CD4-positive, alpha-beta T cell treated with Interleukin-1 beta for 1 hour (primary cell): ENCODE data around the gene PUM1.
A peak's percentile ranks its signal among the peaks of the same experiment; 100 is the strongest.
"Not testable (repeated sequence)": the region's sequence is repeated elsewhere in the genome, so short reads cannot be mapped to it uniquely, and the experiment has no call there.

ENCODE experiments used
- DNase-seq, 2 donors: peaks; one replicate each; pipeline ENCODE4 v3.0.0-alpha.2; 2020 to 2022

Gene PUM1

DNA sequence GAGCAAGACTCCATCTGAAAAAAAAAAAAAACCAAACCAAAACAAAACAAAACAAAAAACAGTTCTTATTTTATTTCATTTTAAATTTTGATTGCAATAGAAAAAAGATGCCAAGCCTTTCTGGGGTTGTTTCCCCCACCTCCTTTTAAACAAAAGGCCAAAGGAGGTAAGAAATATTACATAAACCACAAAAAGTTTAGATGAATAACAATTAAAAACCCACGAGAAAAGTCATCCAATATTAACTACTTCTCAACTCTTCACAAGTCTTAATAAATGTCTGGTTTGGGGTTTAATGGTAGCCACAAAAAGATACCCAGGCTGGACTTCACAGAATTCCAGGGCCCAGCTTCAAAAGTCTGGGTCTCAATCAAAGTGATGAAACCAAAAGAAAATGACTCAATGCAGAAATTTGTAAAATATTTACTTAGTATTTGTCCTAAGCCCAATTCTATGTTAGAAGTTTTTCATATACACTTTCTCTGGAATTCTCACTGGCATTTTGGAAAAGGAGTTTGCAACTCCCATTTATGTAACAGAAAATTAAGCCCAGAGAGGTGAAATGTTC, 110.0 kb downstream of the PUM1 start:
- no peak for DNase-seq

DNA sequence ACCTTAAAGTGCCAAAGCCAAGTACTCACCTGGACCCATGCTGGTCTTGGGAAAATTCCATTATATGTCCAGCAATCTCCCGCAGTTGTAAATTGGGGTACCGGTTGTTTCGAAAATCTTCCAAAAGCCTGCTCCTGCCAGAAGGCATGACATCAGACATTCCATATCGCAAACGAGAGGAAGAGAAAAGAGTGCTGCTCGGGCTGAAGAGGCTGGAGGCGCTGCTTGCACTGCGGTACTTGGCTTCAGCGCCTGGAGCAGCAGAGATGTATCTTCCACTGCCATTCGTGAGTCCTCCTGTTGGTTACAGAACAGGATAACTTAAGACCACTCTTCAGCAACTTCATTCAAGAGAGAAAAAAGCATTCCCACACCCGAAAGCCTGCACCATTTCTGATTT, 111.8 kb downstream of the PUM1 start:
- DNase-seq: no peak

DNA sequence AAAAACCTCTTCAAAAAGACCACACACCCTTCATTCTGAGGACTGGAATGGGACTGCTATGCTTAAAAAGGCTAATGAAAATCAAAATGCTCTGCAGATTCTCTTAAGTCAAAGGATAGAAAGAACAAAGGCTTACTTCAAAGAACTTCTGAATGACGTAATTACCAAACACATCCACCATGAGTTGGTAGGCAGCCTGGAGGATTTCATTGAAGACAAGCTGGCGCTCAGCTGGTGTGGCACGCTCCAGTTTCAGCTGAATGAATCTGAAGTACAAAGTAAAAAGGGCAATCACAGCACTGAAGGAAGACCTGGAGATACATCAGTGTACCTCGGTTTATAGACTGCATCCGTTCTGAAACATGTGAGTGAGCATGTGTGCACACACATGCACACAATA, 113.4 kb downstream of the PUM1 start:
- DNase-seq: no peak

DNA sequence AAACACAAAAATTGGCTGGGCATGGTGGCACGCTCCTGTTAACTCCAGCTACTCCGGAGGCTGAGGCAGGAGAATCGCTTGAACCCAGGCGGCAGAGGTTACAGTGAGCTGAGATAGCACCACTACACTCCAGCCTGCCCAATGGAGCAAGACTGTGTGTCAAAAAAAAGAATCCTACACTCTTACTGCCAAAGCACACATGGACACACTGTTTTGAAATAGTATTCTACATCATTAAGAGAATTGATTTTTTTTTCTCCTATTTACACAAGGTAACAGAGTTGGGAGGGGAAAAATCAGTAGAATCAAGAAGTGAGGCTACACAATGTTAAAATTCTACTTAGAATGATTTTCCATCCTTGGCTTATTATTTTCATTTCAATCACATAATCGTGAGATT, 114.8 kb downstream of the PUM1 start:
- no peak for DNase-seq

DNA sequence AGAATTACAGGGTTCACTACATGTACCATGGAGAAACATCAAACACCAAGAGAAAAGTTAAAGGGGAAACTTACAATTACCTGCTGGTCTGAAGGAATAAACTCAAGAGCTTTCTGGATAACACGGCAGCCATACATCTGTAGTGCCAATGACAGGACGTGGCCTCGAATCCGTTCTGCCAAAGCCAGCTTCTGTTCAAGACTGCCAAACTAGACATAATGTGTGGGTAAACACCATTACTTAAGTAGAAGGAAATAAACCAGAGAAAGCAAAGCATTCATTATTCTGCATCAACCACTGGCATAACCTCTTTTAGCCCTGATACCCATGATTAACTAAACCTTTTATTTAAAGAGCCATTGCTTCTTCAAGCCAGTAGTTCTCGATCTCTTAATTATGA, 115.5 kb downstream of the PUM1 start:
- DNase-seq: no peak

DNA sequence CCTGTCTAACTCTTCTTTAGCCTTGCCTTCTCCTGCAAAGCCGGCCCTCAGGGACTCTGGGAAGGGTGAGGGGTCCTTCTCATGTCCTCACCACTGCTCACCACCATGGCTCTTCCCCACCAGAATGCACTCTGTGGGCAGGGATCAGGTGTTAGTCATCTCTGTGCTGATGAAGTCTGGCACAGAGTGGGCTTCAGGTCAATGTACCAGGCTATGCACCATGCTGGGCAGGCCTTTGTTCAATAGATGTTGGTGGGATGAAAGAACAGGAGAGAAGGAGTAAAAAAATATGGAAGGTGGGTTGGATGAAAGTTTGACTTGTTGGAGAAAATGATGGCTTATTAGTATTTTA, 116.1 kb downstream of the PUM1 start:
- not testable (repeated sequence) for DNase-seq

DNA sequence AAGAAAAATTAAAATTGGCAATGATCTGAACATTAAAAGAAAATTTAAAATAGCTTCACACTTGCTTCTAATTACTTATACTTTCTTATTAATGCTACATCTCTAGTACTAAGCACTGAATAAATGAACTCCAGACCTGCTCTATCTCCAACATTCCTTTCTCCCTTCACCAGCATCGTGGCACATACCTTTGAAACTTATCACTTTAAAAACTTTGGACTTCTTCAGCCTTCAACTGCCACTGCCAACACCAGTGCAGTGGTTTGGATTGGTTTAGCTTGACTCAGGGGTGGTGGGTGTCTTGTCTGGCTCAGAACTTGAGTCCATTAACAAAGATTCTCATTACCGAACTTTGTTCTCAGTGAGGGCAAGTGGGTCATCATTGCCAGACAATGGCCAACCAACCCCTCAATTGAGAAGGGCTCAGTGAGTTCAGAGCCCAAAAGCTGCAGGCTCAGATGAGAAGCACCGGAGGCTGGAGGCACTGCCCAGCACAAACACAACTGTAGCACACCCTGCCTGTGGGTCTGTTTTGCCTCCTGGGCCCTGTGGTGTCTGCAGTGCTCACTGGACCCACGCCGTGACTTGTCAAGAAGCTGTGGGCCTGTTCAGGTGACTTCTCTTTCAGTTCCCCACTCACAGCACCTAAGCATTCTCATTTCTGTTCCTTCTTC, 116.6 kb downstream of the PUM1 start:
- not testable (repeated sequence) for DNase-seq

DNA sequence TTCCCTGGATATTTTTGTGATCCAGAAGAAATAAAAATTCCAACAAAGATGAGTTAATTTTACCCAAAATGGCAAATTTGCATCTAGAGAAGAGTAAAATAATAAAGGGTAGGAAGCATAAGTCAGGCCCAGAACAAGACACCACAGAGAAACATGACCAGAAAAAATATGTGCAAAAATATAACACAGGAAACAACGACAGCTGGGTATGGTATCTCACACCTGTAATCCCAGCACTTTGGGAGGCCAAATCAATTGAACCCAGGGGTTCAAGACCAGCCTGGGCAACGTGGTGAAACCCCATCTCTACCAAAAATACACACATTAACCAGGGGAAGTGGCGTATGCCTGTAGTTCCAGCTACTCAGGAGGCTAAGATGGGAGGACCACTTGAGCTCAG, 117.2 kb downstream of the PUM1 start:
- DNase-seq: no peak

DNA sequence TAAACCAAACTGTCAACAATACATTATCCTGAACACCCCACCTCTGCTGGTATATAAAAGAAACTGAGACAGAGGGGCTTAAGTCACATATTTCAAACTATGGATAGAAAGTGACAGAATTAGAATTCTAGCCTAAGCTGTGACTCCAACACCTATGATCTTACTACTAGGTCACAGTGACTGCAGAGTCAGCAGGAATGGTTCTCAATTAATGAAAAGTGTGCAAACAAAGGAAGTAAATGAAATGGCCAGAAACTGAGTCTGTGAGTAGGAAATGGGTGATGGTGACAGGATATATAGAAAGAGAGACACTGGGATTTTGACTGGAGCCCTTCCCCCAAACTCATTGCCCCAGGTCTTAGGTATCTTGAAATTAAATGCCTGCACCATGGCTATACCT, 118.3 kb downstream of the PUM1 start:
- no peak for DNase-seq

DNA sequence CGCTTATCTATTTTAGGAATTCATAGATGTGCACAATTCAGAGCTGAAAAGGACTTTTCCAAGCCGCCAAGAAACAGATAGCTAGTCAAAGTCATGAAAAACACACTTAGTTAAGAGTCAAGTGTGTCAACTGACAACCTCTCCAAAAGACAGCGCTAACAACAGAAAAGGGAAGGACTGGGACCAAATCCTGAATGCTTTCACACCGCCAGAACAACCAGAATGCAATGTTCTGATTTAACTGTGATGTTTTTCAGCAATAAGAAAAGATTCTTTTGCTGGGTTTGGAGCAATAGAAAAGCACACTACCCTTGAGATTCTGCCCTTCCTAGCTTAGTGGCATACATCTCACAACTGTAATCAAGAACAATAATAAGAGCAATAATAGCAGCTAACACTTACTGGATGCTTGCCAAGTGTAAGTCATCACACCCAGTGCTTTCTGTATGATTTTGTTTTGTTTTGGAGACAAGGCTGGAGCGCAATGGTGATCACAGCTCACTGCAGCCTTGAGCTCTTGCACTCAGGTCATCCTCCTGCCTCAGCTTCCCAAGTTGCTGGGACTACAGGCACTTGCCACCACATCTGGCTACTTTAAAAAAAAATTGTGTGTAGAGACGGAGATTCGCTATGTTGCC, 123.1 kb downstream of the PUM1 start:
- no peak for DNase-seq

DNA sequence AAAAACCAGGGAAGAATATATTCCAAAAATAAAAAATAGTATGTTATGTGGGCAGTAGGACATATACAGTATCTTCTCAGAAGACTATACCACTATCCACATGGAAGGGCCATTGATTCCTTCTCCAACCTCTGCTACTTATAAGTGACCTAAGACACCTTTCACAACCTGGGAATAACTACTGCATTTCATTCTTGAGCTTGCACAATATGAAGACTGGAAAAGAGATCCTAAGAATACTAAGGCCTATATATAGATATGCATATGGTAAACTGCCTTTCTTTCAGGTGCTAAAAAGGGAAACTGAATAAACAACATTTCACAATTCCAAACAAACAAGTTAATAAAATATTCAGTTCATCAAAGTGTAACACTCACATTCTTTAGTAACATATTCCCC, 125.0 kb downstream of the PUM1 start:
- DNase-seq: no peak

DNA sequence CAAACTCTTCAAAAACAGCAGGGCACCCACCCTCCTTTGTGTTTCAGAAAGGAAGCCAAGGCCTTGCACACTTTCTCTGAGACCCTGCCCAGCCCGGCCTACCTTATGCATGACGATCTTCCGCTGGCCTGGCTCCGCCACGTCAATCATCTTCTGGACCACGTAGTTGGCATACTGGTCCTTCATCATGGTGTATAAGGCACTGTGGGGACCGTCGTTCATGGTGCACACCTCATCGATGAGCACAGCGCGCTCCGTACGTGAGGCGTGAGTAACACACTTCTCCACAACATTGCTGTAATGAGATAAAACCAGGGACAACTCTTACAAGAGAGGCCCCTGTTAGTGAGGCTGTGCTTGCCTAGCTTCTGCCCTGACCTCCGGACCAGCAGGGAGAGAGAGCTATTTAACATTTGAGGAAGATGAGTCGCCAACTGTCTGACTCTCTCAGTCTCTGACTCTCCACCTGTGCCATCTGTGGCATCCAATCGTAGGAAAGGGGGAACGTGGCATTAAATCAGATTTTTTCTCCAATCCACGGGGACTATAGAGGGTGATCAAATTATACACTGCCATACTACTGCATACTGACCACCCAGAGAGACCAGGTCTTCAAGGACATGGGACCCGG, 128.9 kb downstream of the PUM1 start:
- no peak for DNase-seq

DNA sequence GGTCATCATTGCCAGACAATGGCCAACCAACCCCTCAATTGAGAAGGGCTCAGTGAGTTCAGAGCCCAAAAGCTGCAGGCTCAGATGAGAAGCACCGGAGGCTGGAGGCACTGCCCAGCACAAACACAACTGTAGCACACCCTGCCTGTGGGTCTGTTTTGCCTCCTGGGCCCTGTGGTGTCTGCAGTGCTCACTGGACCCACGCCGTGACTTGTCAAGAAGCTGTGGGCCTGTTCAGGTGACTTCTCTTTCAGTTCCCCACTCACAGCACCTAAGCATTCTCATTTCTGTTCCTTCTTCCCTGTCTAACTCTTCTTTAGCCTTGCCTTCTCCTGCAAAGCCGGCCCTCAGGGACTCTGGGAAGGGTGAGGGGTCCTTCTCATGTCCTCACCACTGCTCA, 129.8 kb downstream of the PUM1 start:
- not testable (repeated sequence) for DNase-seq

DNA sequence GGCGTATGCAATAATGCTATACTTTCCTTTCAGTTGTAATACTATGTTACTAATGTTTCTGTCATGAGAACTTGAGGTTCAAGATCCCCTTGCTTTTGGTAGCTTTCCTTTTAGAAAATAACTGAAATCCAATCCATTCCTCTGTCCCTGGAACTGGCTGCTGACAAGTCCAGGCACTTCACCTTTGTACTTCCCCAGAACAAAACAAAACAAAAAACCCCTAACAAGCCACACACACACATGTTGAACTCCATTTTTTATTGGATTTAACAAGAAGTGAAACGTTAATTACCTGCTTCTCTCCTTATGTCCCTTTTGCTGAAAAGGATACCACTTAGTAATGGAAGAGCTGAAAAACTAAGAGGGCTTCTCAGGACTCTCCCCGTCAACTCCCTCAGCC, 130.9 kb downstream of the PUM1 start:
- DNase-seq: no peak

DNA sequence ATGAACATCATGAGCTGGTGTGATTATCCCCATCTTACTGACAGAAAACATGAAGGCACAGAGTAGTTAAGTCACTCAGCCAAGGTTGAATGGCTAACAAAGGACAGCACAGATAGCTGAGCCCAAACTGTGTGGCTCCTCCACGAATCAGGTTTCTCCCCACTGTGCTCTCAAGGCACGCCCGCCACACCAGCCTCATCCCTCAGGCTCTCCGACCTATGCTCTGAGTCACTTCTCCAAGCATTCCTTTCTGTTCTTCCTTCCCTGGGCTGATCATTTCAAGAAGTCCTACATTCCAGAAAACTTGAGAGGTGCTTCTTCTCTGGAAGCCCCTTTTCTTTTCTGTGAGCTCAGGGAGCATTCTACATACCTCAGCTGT, 131.7 kb downstream of the PUM1 start:
- no peak for DNase-seq

DNA sequence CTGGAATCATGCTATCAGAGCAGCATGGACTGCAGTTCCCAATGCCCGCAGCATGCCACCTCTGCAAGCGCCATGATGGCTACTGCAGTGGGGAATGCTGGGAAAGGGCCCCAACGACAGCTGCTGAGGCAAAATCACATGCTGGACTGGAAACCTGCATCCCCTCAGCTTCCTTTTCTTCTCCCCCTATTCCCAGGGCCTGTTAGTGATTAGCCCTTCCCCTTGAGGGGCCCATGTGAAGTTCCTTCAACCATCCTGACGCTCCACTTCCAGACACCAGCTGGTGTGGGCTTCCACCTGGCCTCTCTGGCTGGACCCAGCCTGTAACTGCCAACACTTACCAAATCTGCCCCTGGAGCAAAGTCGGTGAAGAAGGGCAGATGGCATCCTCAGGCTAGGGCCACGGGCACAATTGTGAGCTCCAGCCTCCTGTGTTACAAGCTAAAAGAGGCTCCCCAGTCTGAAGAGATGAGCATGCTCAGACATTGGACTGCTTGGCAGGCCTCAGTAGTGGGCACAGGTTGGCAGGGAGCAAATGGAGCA, 134.8 kb downstream of the PUM1 start:
- DNase-seq: no peak

DNA sequence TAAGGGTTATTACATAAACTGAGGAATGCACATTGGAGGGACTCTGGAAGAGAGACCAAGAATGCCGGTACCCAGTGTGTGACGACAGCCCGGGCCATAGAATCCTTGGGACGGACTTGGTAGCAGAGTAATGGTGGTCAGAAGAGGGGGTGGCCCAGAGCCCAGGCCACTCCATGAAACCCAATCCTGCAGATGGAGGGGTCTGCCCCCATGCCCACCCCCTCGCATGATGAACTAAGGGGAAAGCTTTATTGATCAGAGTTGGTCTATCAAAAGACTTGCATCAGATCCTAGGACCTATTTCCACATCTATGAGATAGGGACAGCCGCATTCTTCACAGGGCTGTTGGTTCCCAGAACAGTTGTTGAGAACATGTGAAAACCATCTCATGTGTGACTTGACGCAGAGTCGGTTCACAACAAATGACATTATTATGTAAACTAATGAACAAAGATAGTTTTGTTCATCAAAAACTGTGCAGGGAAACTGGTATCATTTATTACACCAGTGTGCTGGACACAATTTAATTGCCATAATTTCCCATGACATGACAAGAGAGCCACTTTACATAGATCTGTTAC, 135.5 kb downstream of the PUM1 start:
- no peak for DNase-seq

DNA sequence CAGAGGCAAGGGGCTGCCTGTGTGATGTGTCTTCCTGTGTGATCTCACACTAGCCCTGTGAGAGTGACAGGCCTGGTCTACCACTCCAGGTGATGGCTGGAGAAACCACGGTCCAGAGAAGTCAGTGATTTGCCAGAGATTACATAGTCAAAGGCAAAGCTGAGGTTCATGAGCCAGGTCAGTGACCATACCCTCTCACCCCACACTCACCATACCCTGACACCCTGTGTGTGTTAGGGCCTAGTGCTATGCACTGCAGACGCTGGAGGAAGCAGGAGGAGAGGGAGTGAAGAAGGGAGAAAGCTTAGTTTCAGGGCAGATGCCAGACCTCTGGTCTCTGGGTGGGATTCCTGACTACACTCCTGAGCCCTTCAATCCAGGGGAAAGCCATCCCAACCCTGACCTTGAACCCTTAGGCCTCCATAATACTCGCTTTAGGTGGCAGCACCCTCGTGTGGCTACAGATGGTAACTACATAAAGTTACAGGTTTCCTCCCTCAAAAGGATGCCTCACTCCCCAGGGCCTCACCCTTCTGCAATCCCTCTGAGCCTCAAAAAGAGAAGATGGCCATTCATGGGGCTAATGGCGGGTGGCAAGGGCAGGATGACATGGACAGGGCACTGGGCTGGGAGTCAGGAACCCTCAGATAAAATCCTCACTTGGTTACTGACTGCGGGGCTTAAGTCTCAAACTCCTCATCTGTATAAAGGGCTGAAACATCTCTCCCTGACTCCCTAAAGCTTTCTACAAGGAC, 136.2 kb downstream of the PUM1 start:
- peak; percentile 36 to 57 for DNase-seq

DNA sequence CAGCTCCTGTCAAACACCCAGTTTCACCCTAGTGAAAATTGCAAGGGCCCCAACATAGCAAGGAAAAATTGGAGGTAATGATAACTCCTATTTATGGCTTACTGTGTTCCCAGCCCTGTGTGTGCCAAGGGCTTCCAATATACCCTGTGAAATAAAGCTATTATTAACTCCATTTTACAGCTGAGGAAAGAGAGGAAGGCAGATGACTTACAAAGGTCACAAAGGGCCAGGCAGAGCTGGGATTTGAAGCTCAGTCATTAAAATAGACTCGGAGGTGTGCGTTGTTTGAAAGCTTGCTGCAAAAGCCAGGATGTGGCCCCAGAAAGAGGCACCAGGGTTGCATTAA, 136.8 kb downstream of the PUM1 start:
- no peak for DNase-seq

DNA sequence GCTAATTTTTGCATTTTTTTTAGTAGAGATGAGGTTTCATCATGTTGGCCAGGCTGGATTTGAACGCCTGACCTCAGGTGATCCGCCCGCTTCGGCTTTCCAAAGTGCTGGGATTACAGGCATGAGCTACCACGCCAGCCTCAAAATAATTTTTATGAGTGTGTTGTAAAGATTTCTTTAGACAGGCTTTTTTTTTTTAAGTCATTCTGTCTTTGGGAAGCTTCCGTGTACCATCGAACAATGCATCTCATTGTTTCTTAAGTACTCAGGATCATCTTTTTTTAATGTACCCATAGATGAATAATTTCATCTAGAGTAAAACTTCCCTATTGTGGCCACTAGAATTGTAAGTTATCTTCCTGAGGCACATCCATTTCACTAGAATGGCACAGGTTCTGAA, 137.3 kb downstream of the PUM1 start:
- DNase-seq: no peak

DNA sequence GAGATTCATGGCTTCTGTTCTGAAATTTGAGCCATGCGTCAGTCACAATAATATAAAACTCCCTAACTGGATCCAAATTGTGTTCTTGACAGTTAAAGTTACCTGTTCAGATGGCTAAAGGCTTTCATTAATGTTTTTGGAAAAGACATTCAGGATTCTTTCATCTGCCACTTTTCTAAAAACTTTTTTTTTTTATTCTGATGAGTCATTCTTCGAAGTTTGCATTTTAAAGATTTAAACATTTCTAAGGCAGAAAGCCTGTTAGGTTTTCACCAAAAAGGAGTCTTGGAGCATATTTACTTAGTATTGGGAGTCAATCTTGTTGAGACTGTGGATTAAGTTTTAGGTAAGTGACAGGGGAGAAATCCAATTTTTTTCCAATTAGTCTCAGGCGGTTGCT, 138.1 kb downstream of the PUM1 start:
- no peak for DNase-seq

DNA sequence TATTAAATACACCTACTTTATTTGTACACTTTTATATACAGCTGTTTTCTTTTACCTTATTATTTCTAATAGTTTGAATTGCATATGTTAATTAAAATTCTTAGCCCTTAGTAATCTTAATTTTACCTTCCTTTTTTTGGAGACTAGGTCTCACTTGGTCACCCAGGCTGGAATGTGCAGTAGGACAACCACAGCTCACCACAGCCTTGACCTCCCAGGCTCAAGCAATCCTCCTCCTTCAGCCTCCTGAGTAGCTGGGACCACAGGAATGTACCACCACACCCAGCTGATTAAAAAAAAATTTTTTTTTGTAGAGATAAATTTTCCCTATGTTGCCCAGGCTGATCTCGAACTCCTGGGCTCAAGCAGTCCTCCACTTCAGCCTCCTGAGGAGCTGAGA, 141.9 kb downstream of the PUM1 start:
- no peak for DNase-seq

DNA sequence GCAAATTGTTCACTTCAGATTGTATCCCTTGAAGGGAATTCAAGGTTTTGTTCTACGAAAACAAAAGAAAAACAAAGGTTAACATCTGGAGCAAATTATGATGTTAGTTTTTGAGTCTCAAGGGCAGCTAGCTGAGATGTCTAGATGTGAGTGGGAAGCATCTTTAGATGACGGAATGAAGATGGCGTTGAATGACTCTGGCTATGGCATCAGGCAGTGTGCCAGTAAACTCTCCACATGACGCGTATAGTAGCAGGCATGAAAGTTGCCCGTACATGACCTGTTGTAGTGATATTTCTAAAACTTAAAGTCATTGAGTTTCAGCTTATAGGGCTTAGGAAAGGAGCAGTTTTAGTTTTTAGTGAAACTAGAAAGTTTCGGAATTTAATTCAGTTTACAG, 144.7 kb downstream of the PUM1 start:
- no peak for DNase-seq
